HG03060 (cell line): Measurements from ENCODE around the gene CMTM7.

Experiments
- ATAC-seq: cut with Tn5 transposase; IDR thresholded peaks from one replicate; pipeline ENCODE4 v1.9.1; 2021; ENCODE audit warnings: low read depth, moderate number of reproducible peaks; ENCODE audit not compliant: unreplicated experiment

CMTM7 gene

GRCh38 chr3:32481791-32482631 is 90.4 kb downstream of the CMTM7 start:
- no peak for ATAC-seq

- ATAC-seq: no peak
These were observed 91.0 kb downstream of the CMTM7 start for GRCh38 chr3:32482693-32483092.

- ATAC-seq: no peak
These were observed 92.1 kb downstream of the CMTM7 start for GRCh38 chr3:32483772-32484171.

- ATAC-seq: no peak
These were observed 92.8 kb downstream of the CMTM7 start for GRCh38 chr3:32484436-32484835.

- ATAC-seq: no peak
These were observed 96.3 kb downstream of the CMTM7 start for GRCh38 chr3:32487781-32488473.

- ATAC-seq: no peak
These were observed 96.9 kb downstream of the CMTM7 start for GRCh38 chr3:32488474-32489008.

- no peak for ATAC-seq
These were observed 101.2 kb downstream of the CMTM7 start for GRCh38 chr3:32492684-32493436.

GRCh38 chr3:32493437-32494414 is 102.1 kb downstream of the CMTM7 start:
- no peak for ATAC-seq

GRCh38 chr3:32495085-32495484 is 103.4 kb downstream of the CMTM7 start:
- ATAC-seq: no peak

GRCh38 chr3:32495609-32496008 is 104.0 kb downstream of the CMTM7 start:
- no peak for ATAC-seq

- no peak for ATAC-seq
These were observed 106.6 kb downstream of the CMTM7 start for GRCh38 chr3:32498252-32498651.

- ATAC-seq: no peak
These were observed 107.3 kb downstream of the CMTM7 start for GRCh38 chr3:32498992-32499391.

- ATAC-seq: no peak
These were observed 107.9 kb downstream of the CMTM7 start for GRCh38 chr3:32499585-32499984.

- ATAC-seq: no peak
These were observed 108.6 kb downstream of the CMTM7 start for GRCh38 chr3:32500231-32500630.

- no peak for ATAC-seq
These were observed 109.5 kb downstream of the CMTM7 start for GRCh38 chr3:32500880-32501782.

- no peak for ATAC-seq
These were observed 110.1 kb downstream of the CMTM7 start for GRCh38 chr3:32501783-32502117.

GRCh38 chr3:32502118-32502945 is 110.7 kb downstream of the CMTM7 start, which contains the start of gene CMTM6:
CMTM6 (minus strand) TSS chr3:32502852; CDS start chr3:32502745, 107 bp downstream.
- no peak for ATAC-seq

GRCh38 chr3:32502946-32503286 is 111.3 kb downstream of the CMTM7 start:
- no peak for ATAC-seq
